H1 (cell line): ENCODE measurements around the gene GTF2B.

Experiments
- EGR1 ChIP-seq: IDR thresholded peaks from 2 replicates; pipeline ENCODE4 v1.6.1; 2011; ENCODE audit warnings: low read depth, low read length, borderline replicate concordance
- EP300 ChIP-seq, 2 experiments: IDR thresholded peaks; 1 replicate in 1 of 2; 2 replicates in 1 of 2; pipeline ENCODE4 v1.6.1; 2011 to 2012; ENCODE audit warnings: low read depth in 2 of 2, low read length in 2 of 2, mild to moderate bottlenecking in 2 of 2, borderline replicate concordance in 1 of 2, inconsistent platforms in 1 of 2, moderate library complexity in 1 of 2
- EZH2 ChIP-seq: fragments of 200-600 bp; sonication (generic); IDR thresholded peaks from 2 replicates; pipeline ENCODE4 v1.7.1; 2012; ENCODE audit warnings: low read depth, mild to moderate bottlenecking, moderate library complexity, low read length, inconsistent platforms; ENCODE audit not compliant: severe bottlenecking
- FOSL1 ChIP-seq: IDR thresholded peaks from 2 replicates; pipeline ENCODE4 v1.6.1; 2011; ENCODE audit warnings: mild to moderate bottlenecking, low read depth, low read length, moderate library complexity; ENCODE audit not compliant: insufficient read depth
- HDAC6 ChIP-seq: IDR thresholded peaks from one replicate; pipeline ENCODE4 v1.7.1; 2012; ENCODE audit warnings: low read depth, mild to moderate bottlenecking, inconsistent platforms, low read length, moderate library complexity
- JUN ChIP-seq: IDR thresholded peaks from 2 replicates; pipeline ENCODE4 v1.6.1; 2011; ENCODE audit warnings: low read depth, mild to moderate bottlenecking, improper control_type of control experiment, low read length
- KDM5A ChIP-seq: fragments of 200-600 bp; IDR thresholded peaks from 2 replicates; pipeline ENCODE4 v1.7.1; 2012; ENCODE audit warnings: mild to moderate bottlenecking, low read length, inconsistent platforms, mixed read lengths
- POLR2A ChIP-seq, 2 experiments: IDR thresholded peaks; 1 replicate in 1 of 2; 2 replicates in 1 of 2; pipeline ENCODE4 v1.6.1; 2011; ENCODE audit warnings: low read depth in 2 of 2, low read length in 2 of 2, mild to moderate bottlenecking in 2 of 2; ENCODE audit errors: control extremely low read depth in 1 of 2
- POLR2AphosphoS5 ChIP-seq: IDR thresholded peaks from 2 replicates; pipeline ENCODE4 v1.6.1; 2011; ENCODE audit warnings: low read depth, low read length
- RAD21 ChIP-seq, 2 experiments: IDR thresholded peaks in 1 of 2; conservative IDR thresholded peaks in 1 of 2; 2 replicates each; pipeline ENCODE4 v1.6.1; 2011; ENCODE audit warnings: low read depth in 2 of 2, low read length in 2 of 2, improper control_type of control experiment in 1 of 2, inconsistent platforms in 1 of 2, mild to moderate bottlenecking in 1 of 2, moderate library complexity in 1 of 2
- RFX5 ChIP-seq: IDR thresholded peaks from 2 replicates; pipeline ENCODE4 v1.6.1; 2011; ENCODE audit warnings: low read depth, low read length, improper control_type of control experiment, borderline replicate concordance
- TAF7 ChIP-seq: optimal IDR thresholded peaks from 2 replicates; pipeline ENCODE3; 2011; ENCODE audit warnings: low read depth, mild to moderate bottlenecking, inconsistent platforms, low read length, moderate library complexity, borderline replicate concordance
- TF ChIP-seq, protein P1 (sequence below), 3 experiments: IDR thresholded peaks; 1 replicate in 2 of 3; 2 replicates in 1 of 3; pipeline versions ENCODE4 v1.5.1 to v1.6.1; 2011; ENCODE audit warnings: low read length in 3 of 3, mild to moderate bottlenecking in 3 of 3, inconsistent platforms in 2 of 3, low read depth in 1 of 3, moderate library complexity in 1 of 3; ENCODE audit not compliant: insufficient read depth in 1 of 3; ENCODE audit errors: control extremely low read depth in 1 of 3

GRCh38 chr1:88922214-88922613, 30.8 kb upstream of the GTF2B start:
- TF ChIP-seq RFX5 (no peak), POLR2AphosphoS5 (no peak), FOSL1 (no peak), RAD21 (IDR thresholded peaks at IDR 0.05 in 1 of 2, conservative IDR thresholded peaks at IDR 0.05 in 1 of 2; ENCODE audit: low read depth in 2 of 2, low read length in 2 of 2) (peak; percentile 49 to 63), KDM5A (no peak), JUN (no peak), EP300 (IDR thresholded peaks at IDR 0.05; ENCODE audit: borderline replicate concordance in 1 of 2, low read depth in 2 of 2, low read length in 2 of 2) (no peak), HDAC6 (no peak), EZH2 (no peak), EGR1 (no peak), POLR2A (IDR thresholded peaks at IDR 0.05; ENCODE audit: control extremely low read depth in 1 of 2, low read depth in 2 of 2, low read length in 2 of 2) (no peak), TAF7 (no peak)
- TF ChIP-seq, protein P1, sequence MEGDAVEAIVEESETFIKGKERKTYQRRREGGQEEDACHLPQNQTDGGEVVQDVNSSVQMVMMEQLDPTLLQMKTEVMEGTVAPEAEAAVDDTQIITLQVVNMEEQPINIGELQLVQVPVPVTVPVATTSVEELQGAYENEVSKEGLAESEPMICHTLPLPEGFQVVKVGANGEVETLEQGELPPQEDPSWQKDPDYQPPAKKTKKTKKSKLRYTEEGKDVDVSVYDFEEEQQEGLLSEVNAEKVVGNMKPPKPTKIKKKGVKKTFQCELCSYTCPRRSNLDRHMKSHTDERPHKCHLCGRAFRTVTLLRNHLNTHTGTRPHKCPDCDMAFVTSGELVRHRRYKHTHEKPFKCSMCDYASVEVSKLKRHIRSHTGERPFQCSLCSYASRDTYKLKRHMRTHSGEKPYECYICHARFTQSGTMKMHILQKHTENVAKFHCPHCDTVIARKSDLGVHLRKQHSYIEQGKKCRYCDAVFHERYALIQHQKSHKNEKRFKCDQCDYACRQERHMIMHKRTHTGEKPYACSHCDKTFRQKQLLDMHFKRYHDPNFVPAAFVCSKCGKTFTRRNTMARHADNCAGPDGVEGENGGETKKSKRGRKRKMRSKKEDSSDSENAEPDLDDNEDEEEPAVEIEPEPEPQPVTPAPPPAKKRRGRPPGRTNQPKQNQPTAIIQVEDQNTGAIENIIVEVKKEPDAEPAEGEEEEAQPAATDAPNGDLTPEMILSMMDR (IDR thresholded peaks at IDR 0.05; ENCODE audit: control extremely low read depth in 1 of 3, insufficient read depth in 1 of 3, low read depth in 1 of 3, low read length in 3 of 3), result peak; percentile 10 to 42 (median 28)
